Nephron (organoid): ENCODE measurements around the gene SLC35F5.

ENCODE experiments used
- H3K27ac Mint-ChIP-seq, 3 experiments: 2 replicates each; pipeline ENCODE4 v1.8.0; 2020; ENCODE audit warnings: mixed read lengths in 3 of 3, mild to moderate bottlenecking in 2 of 3, moderate library complexity in 1 of 3
- H3K27me3 Mint-ChIP-seq: 2 replicates; pipeline ENCODE4 v1.8.0; 2021; ENCODE audit warnings: low read depth, mild to moderate bottlenecking, moderate library complexity, mixed read lengths
- H3K36me3 Mint-ChIP-seq: 2 replicates; pipeline ENCODE4 v1.8.0; 2020; ENCODE audit warnings: low read depth, mixed read lengths
- H3K4me1 Mint-ChIP-seq: 2 replicates; pipeline ENCODE4 v1.8.0; 2020; ENCODE audit warnings: mixed read lengths
- H3K4me3 Mint-ChIP-seq, 3 experiments: 2 replicates each; pipeline ENCODE4 v1.8.0; 2020; ENCODE audit warnings: mild to moderate bottlenecking in 3 of 3, mixed read lengths in 3 of 3, moderate library complexity in 2 of 3
- H3K9me3 Mint-ChIP-seq: 2 replicates; pipeline ENCODE4 v1.8.0; 2020; ENCODE audit warnings: mixed read lengths
- TF ChIP-seq, protein P1 (sequence below), 3 experiments: fragments of 200-600 bp; sonication (generic); IDR thresholded peaks; one replicate each; pipeline ENCODE4 v1.5.0; 2021; ENCODE audit warnings: antibody characterized with exemption in 3 of 3; ENCODE audit not compliant: unreplicated experiment in 3 of 3

Gene SLC35F5

GRCh38 chr2:113770929-113771328 is 14.5 kb upstream of the SLC35F5 start:
- TF ChIP-seq, protein P1, sequence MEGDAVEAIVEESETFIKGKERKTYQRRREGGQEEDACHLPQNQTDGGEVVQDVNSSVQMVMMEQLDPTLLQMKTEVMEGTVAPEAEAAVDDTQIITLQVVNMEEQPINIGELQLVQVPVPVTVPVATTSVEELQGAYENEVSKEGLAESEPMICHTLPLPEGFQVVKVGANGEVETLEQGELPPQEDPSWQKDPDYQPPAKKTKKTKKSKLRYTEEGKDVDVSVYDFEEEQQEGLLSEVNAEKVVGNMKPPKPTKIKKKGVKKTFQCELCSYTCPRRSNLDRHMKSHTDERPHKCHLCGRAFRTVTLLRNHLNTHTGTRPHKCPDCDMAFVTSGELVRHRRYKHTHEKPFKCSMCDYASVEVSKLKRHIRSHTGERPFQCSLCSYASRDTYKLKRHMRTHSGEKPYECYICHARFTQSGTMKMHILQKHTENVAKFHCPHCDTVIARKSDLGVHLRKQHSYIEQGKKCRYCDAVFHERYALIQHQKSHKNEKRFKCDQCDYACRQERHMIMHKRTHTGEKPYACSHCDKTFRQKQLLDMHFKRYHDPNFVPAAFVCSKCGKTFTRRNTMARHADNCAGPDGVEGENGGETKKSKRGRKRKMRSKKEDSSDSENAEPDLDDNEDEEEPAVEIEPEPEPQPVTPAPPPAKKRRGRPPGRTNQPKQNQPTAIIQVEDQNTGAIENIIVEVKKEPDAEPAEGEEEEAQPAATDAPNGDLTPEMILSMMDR (IDR thresholded peaks at IDR 0.05; ENCODE audit: unreplicated experiment in 3 of 3) = no peak
- no peaks in the 10 kb centered on the region for H3K4me1 Mint-ChIP-seq
- no peaks in the 10 kb centered on the region for H3K36me3 Mint-ChIP-seq
- H3K27ac Mint-ChIP-seq = no peak overlapping the region
- no peak overlapping the region for H3K4me3 Mint-ChIP-seq
- H3K9me3 Mint-ChIP-seq = peaks cover 2% of the 10 kb centered on the region
- no peaks in the 10 kb centered on the region for H3K27me3 Mint-ChIP-seq

- no peak overlapping the region for H3K27ac Mint-ChIP-seq
- H3K27me3 Mint-ChIP-seq = no peaks in the 10 kb centered on the region
- no peak overlapping the region for H3K4me3 Mint-ChIP-seq
These were observed 13.1 kb upstream of the SLC35F5 start for GRCh38 chr2:113769555-113769954.

DNA sequence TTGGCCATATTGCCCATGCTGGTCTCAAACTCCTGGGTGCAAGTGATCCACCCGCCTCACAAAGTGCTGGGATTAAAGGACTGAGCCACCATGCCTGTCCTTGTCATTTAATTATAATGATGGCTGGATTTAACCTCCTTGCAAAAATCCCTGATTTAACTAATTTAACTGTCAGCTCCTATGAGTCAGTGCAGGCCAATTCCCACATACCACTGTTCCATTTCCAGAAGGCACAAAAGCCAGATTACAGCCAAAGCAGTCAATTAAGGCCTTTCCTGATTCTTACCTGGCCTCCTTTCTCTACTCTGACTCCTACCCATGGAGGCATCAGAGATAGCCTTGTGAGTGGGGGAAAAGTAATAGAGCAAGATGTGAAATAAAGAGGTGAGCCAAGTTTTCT is 12.3 kb upstream of the SLC35F5 start:
- Mint-ChIP-seq H3K9me3 (peaks cover 5% of the 10 kb centered on the region), H3K27ac (no peak overlapping the region), H3K4me3 (no peak overlapping the region), H3K36me3 (no peaks in the 10 kb centered on the region), H3K27me3 (no peaks in the 10 kb centered on the region), H3K4me1 (no peaks in the 10 kb centered on the region)
- TF ChIP-seq, protein P1 (IDR thresholded peaks at IDR 0.05; ENCODE audit: unreplicated experiment in 3 of 3) = no peak

More at GRCh38 chr2:113769555-113769954, 13.1 kb upstream of the SLC35F5 start:
- TF ChIP-seq, protein P1 (IDR thresholded peaks at IDR 0.05; ENCODE audit: unreplicated experiment in 3 of 3) = no peak
- peaks cover 5% of the 10 kb centered on the region for H3K9me3 Mint-ChIP-seq
- no peaks in the 10 kb centered on the region for H3K36me3 Mint-ChIP-seq
- H3K4me1 Mint-ChIP-seq = no peaks in the 10 kb centered on the region

GRCh38 chr2:113767811-113768460 is 11.5 kb upstream of the SLC35F5 start:
- no peaks in the 10 kb centered on the region for H3K36me3 Mint-ChIP-seq
- peaks cover 5% of the 10 kb centered on the region for H3K9me3 Mint-ChIP-seq
- H3K27me3 Mint-ChIP-seq = no peaks in the 10 kb centered on the region
- no peak overlapping the region for H3K27ac Mint-ChIP-seq
- no peaks in the 10 kb centered on the region for H3K4me1 Mint-ChIP-seq
- TF ChIP-seq, protein P1 (IDR thresholded peaks at IDR 0.05; ENCODE audit: unreplicated experiment in 3 of 3) = no peak
- H3K4me3 Mint-ChIP-seq = no peak overlapping the region

DNA sequence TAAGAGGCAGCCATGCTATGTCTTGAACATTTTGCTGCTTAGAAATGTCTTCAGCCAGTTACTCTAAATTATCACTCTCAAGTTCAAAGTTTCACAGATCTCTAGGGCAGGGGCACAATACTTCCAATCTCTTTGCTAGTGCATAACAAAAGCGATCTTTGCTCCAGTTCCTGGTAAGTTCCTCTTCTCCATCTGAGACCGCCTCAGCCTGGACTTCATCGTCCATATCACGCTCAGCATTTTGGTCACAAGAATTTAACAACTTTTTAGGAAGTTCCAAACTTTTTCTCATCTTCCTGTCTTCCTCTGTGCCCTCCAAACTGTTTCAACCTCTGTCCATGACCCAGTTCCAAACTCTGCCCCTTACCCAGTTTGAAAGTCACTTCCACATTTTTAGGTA is 8.8 kb upstream of the SLC35F5 start:
- Mint-ChIP-seq H3K27me3 (no peaks in the 10 kb centered on the region), H3K36me3 (no peaks in the 10 kb centered on the region), H3K4me1 (peaks cover 18% of the 10 kb centered on the region), H3K27ac (no peak overlapping the region), H3K4me3 (no peak overlapping the region), H3K9me3 (peaks cover 3% of the 10 kb centered on the region)
- TF ChIP-seq, protein P1 (IDR thresholded peaks at IDR 0.05; ENCODE audit: unreplicated experiment in 3 of 3) = no peak
